ENCODE results near the gene PSMD10. TPM values are rescaled to one million over a fixed set of nuclear protein-coding genes. Genes with fewer than 3 reads are reported as not detected.

The PSMD10 gene
- total RNA-seq, 1 experiment from 2014 or later = 88.6 TPM

- no peak for DNase-seq (ENCODE audit: low read depth, low spot score)
- no peak overlapping the region for H3K4me3 ChIP-seq (ENCODE audit: low read depth in 2 of 2, low read length in 2 of 2)
- no peaks in the 10 kb centered on the region for H3K27me3 ChIP-seq (ENCODE audit: control insufficient read depth, insufficient read depth, low read length)
- in situ Hi-C loops (cut with HindIII; ENCODE audit: low pct_unique_long_range_greater_than_20kb, low sequenced_read_pairs) (no loop called here), intact Hi-C loops (cut with micrococcal nuclease; ENCODE audit: unreplicated experiment) (no loop called here)
- no peaks in the 10 kb centered on the region for H3K36me3 ChIP-seq (ENCODE audit: control insufficient read depth, insufficient read depth, low read length)
- ATAC-seq = no peak
- ChIA-PET CTCF (no interaction called here), POLR2A (no interaction called here)
- TF ChIP-seq CTCF (IDR thresholded peaks at IDR 0.05) = no peak
- no peak for TF ChIP-seq TCF7L2 (IDR thresholded peaks at IDR 0.05; ENCODE audit: low read depth, low read length)
- no peak for TF ChIP-seq REST (IDR thresholded peaks at IDR 0.05; ENCODE audit: insufficient read depth in 1 of 2, low read depth in 2 of 2, low read length in 1 of 2)
- H3K27ac ChIP-seq (ENCODE audit: low read length) = no peak overlapping the region
- H3K9me3 ChIP-seq (ENCODE audit: control insufficient read depth, insufficient read depth, low read depth, low read length) = no peaks in the 10 kb centered on the region
- no TSS peak for BruUV-seq (replicated peaks)
- no peaks in the 10 kb centered on the region for H3K4me1 ChIP-seq (ENCODE audit: control insufficient read depth, insufficient read depth, low read length)
Measured at GRCh38 chrX:108055546-108055945, 35.8 kb downstream of the PSMD10 start.

- TF ChIP-seq CTCF (IDR thresholded peaks at IDR 0.05) = no peak
- H3K36me3 ChIP-seq (ENCODE audit: control insufficient read depth, insufficient read depth, low read length) = no peaks in the 10 kb centered on the region
- no peaks in the 10 kb centered on the region for H3K9me3 ChIP-seq (ENCODE audit: control insufficient read depth, insufficient read depth, low read depth, low read length)
- no peak overlapping the region for H3K4me3 ChIP-seq (ENCODE audit: low read depth in 2 of 2, low read length in 2 of 2)
- no peak overlapping the region for H3K27ac ChIP-seq (ENCODE audit: low read length)
- intact Hi-C loops (cut with micrococcal nuclease; ENCODE audit: unreplicated experiment) = no loop called here
- DNase-seq (ENCODE audit: low read depth, low spot score) (no peak), ATAC-seq (no peak)
- no peaks in the 10 kb centered on the region for H3K27me3 ChIP-seq (ENCODE audit: control insufficient read depth, insufficient read depth, low read length)
- BruUV-seq (replicated peaks) = no TSS peak
- POLR2A ChIA-PET = no interaction called here
- H3K4me1 ChIP-seq (ENCODE audit: control insufficient read depth, insufficient read depth, low read length) = no peaks in the 10 kb centered on the region
- in situ Hi-C loops (cut with HindIII; ENCODE audit: low pct_unique_long_range_greater_than_20kb, low sequenced_read_pairs) = no loop called here
- CTCF ChIA-PET = no interaction called here
Measured at GRCh38 chrX:108053218-108053617, 38.1 kb downstream of the PSMD10 start.

DNA sequence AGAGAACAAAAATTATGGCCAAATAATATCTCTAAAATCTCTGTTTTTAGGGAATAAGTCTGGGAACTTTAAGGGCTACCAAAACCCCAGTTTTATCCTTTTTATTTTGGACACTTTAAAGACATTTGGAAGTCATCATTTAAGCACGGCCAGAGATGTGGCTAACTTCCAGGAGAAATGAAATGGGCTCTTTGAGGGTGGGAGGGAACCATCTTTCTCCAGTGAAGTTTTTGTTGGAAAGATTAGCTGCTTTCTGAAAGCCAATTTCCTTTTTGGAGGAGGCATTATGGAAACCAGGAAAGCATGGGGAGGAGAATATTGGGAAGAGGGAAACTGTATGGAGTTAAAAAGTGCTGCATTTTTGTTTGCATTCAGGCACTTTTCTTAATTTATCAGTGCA is 41.7 kb downstream of the PSMD10 start:
- ChIA-PET CTCF (no interaction called here), POLR2A (no interaction called here)
- TF ChIP-seq REST (IDR thresholded peaks at IDR 0.05; ENCODE audit: insufficient read depth in 1 of 2, low read depth in 2 of 2, low read length in 1 of 2) (no peak), SIN3A (IDR thresholded peaks at IDR 0.05; ENCODE audit: borderline replicate concordance, insufficient read depth, low read depth, low read length) (no peak), TCF7L2 (IDR thresholded peaks at IDR 0.05; ENCODE audit: low read depth, low read length) (no peak), CTCF (IDR thresholded peaks at IDR 0.05) (no peak), POLR2AphosphoS5 (IDR thresholded peaks at IDR 0.05; ENCODE audit: low read depth, low read length) (no peak)
- H3K4me3 ChIP-seq (ENCODE audit: low read depth in 2 of 2, low read length in 2 of 2) = no peak overlapping the region
- no peak overlapping the region for H3K27ac ChIP-seq (ENCODE audit: low read length)
- intact Hi-C loops (cut with micrococcal nuclease; ENCODE audit: unreplicated experiment) = no loop called here
- H3K36me3 ChIP-seq (ENCODE audit: control insufficient read depth, insufficient read depth, low read length) = no peaks in the 10 kb centered on the region
- ATAC-seq (no peak), DNase-seq (ENCODE audit: low read depth, low spot score) (no peak)
- in situ Hi-C loops (cut with HindIII; ENCODE audit: low pct_unique_long_range_greater_than_20kb, low sequenced_read_pairs) = no loop called here
- H3K4me1 ChIP-seq (ENCODE audit: control insufficient read depth, insufficient read depth, low read length) = no peaks in the 10 kb centered on the region
- no TSS peak for BruUV-seq (replicated peaks)
- H3K27me3 ChIP-seq (ENCODE audit: control insufficient read depth, insufficient read depth, low read length) = no peaks in the 10 kb centered on the region
- H3K9me3 ChIP-seq (ENCODE audit: control insufficient read depth, insufficient read depth, low read depth, low read length) = no peaks in the 10 kb centered on the region
